ENCODE measurements around the gene CD40LG. TPM values are rescaled to one million over a fixed set of nuclear protein-coding genes. Genes with fewer than 3 reads are reported as not detected.

Gene CD40LG
- total and polyA plus RNA-seq, 4 donors, result 0.13 to 0.19 (median 0.17) TPM; not detected in 1

GRCh38 chrX:136662976-136663375 is 15.0 kb downstream of the CD40LG start:
- H3K4me3 ChIP-seq (ENCODE audit: low read depth in 1 of 3, low read length in 3 of 3), result no peak overlapping the region
- TF ChIP-seq ATF3 (IDR thresholded peaks at IDR 0.05) (no peak), CTCF (IDR thresholded peaks at IDR 0.05; ENCODE audit: low read depth, low read length, missing input control) (no peak), REST (IDR thresholded peaks at IDR 0.05) (no peak), SP1 (IDR thresholded peaks at IDR 0.05) (no peak), TAF1 (conservative IDR thresholded peaks at IDR 0.05) (no peak), EGR1 (IDR thresholded peaks at IDR 0.05; ENCODE audit: low read depth in 2 of 2) (no peak), FOXA1 (IDR thresholded peaks at IDR 0.05) (no peak)
- DNase-seq (ENCODE audit: low spot score), result no peak
- peaks cover 0 to 8% (median 4%) of the 10 kb centered on the region in 4 donors for H3K9me3 ChIP-seq (ENCODE audit: control insufficient read depth in 4 of 4, low read length in 3 of 4)
- H3K4me1 ChIP-seq (ENCODE audit: control insufficient read depth in 4 of 4, insufficient read depth in 4 of 4, low read length in 3 of 4), result no peaks in the 10 kb centered on the region
- 92% methylated on average over 1 of the region's 1 CpG for WGBS
- no peaks in the 10 kb centered on the region for H3K27me3 ChIP-seq (ENCODE audit: control insufficient read depth in 4 of 4, insufficient read depth in 4 of 4, low read length in 3 of 4)
- peaks cover 0 to 5% (median 0%) of the 10 kb centered on the region in 4 donors for H3K36me3 ChIP-seq (ENCODE audit: control insufficient read depth in 4 of 4, insufficient read depth in 3 of 4, low read depth in 1 of 4, low read length in 3 of 4)
- H3K9ac ChIP-seq (ENCODE audit: low read depth in 1 of 2, low read length in 2 of 2), result no peak overlapping the region
- no peak overlapping the region for H3K27ac ChIP-seq (ENCODE audit: low read depth in 1 of 2, low read length in 2 of 2)

GRCh38 chrX:136665258-136665900 is 17.4 kb downstream of the CD40LG start:
- 79% methylated on average over 6 of the region's 6 CpGs for WGBS
- Histone ChIP-seq H3K9me3 (ENCODE audit: control insufficient read depth in 4 of 4, low read length in 3 of 4) (peaks cover 0 to 8% (median 4%) of the 10 kb centered on the region in 4 donors), H3K4me1 (ENCODE audit: control insufficient read depth in 4 of 4, insufficient read depth in 4 of 4, low read length in 3 of 4) (no peaks in the 10 kb centered on the region), H3K27ac (ENCODE audit: low read depth in 1 of 2, low read length in 2 of 2) (no peak overlapping the region), H3K27me3 (ENCODE audit: control insufficient read depth in 4 of 4, insufficient read depth in 4 of 4, low read length in 3 of 4) (no peaks in the 10 kb centered on the region), H3K36me3 (ENCODE audit: control insufficient read depth in 4 of 4, insufficient read depth in 3 of 4, low read depth in 1 of 4, low read length in 3 of 4) (peaks cover 0 to 5% (median 0%) of the 10 kb centered on the region in 4 donors), H3K4me3 (ENCODE audit: low read depth in 1 of 3, low read length in 3 of 3) (no peak overlapping the region), H3K9ac (ENCODE audit: low read depth in 1 of 2, low read length in 2 of 2) (no peak overlapping the region)
- no peak for DNase-seq (ENCODE audit: low spot score)
- TF ChIP-seq HNF4G (IDR thresholded peaks at IDR 0.05) (no peak), JUND (IDR thresholded peaks at IDR 0.05) (no peak), NR2F2 (IDR thresholded peaks at IDR 0.05) (no peak), MAX (IDR thresholded peaks at IDR 0.05) (no peak), REST (IDR thresholded peaks at IDR 0.05) (no peak), FOXA2 (IDR thresholded peaks at IDR 0.05) (no peak), EGR1 (IDR thresholded peaks at IDR 0.05; ENCODE audit: low read depth in 2 of 2) (no peak), RXRA (IDR thresholded peaks at IDR 0.05) (no peak)
